Epithelial cell of esophagus (primary cell): ENCODE results near the gene YIPF3.

Experiments used
- DNase-seq: peaks from one replicate; pipeline ENCODE4 v3.0.0; 2010; ENCODE audit warnings: low read depth
- H3K4me3 ChIP-seq: 2 replicates; pipeline ENCODE4 v1.5.1; 2011; ENCODE audit warnings: mild to moderate bottlenecking, low read length, control low read depth
- CTCF ChIP-seq: IDR thresholded peaks from 2 replicates; pipeline ENCODE4 v1.5.1; 2011; ENCODE audit warnings: low read depth, mild to moderate bottlenecking, low read length, control low read depth, inconsistent platforms; ENCODE audit not compliant: insufficient read depth; ENCODE audit errors: missing control alignments

Gene YIPF3

GRCh38 chr6:43509142-43509983 is 7.4 kb downstream of the YIPF3 start:
- H3K4me3 ChIP-seq: peak overlapping the region; percentile 14
- DNase-seq: no peak

DNA sequence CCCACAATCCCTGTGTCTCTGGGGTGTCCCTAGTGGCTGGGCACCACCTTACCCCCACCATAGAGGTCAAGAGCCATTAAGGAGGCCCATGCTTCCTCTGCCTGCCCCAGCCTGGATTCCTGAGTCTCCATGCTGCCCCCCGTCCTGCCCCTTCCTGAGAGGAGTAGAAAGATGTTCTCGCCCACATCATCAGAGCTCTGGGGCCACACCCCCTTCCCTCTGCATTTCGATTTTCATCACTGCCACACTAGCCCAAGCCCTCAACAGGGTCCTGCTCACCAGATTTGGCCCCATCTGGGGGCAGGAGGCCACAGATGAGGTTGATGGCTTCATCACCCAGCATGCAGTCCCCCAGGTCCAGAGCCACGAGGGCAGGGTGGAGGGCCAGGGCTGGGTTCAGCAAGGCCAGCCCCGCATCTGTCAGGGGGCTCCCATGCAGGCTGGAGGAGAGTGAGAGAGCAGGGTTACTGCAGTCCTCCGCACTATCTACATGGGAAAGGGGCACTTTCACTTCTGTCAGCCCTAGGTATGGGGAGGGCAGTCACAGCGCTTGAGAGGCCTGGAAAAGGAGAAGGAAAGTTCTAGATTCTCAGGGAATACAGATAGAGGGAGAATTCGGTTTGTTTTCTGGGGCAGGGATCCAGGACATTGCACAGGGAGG is 8.1 kb downstream of the YIPF3 start:
- TF ChIP-seq CTCF: no peak
- no peak for DNase-seq
- H3K4me3 ChIP-seq: no peak overlapping the region

More at GRCh38 chr6:43509142-43509983, 7.4 kb downstream of the YIPF3 start:
- no peak for TF ChIP-seq CTCF

DNA sequence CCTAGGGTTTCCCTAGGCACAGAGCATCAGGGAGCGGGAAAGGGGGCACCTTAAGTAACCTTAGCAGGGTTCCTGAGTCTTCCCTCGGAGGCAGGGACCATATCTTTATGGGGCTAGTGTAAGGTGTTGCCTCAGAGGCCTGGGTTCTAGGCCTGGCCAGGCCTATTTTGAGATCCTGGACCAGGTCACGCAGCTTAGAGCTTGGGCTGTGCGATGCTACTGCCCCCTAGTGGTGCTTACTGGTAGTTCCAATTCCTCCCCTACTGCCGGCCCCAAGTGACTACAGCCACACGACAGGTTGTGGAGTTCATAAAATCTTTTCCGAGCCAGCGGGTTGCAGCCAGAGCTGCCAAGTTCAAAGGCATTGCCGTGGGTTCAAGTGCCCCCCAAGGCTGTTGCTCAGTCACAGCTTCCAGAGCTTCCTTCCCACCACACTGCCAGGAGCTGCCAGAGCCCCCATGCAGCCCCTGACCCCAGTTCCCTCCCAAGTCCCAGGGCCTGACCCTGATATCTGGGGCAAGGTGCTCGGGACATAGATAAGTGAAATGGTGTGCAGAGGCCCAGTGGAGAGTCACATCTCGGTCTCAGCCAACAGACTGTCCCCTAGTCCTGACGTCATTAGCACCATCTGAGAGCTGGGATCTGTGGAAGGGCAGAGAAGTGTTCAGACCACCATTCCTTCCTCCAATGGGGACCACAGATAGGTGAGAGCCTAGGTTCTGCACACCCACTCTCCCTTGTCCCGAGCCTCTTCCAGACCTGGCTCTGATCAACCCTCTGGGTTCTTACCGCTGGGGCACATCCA is 9.9 kb downstream of the YIPF3 start:
- peak; percentile 93 for TF ChIP-seq CTCF
- peak; percentile 84 for DNase-seq
- no peak overlapping the region for H3K4me3 ChIP-seq

- no peak for DNase-seq
- TF ChIP-seq CTCF: no peak
- H3K4me3 ChIP-seq: no peak overlapping the region
Observed at GRCh38 chr6:43506171-43506570, 10.6 kb downstream of the YIPF3 start.

- TF ChIP-seq CTCF: peak; percentile 4
- no peak for DNase-seq
- H3K4me3 ChIP-seq: no peak overlapping the region
Observed at GRCh38 chr6:43505718-43506117, 11.0 kb downstream of the YIPF3 start.

GRCh38 chr6:43504756-43505593 is 11.8 kb downstream of the YIPF3 start:
- no peak for DNase-seq
- no peak for TF ChIP-seq CTCF
- no peak overlapping the region for H3K4me3 ChIP-seq
